Calu3 (cell line): ENCODE data around the gene AMIGO2. TPM values are rescaled to one million over a fixed set of nuclear protein-coding genes. Genes with fewer than 3 reads are reported as not detected.
"Not testable (repeated sequence)": the region's sequence is repeated elsewhere in the genome, so short reads cannot be mapped to it uniquely, and the experiment has no call there.

Source experiments
- BruUV-seq: library from RNA; stranded (reverse); fragments of 400-500 nt; replicated peaks from 2 replicates; lab custom pipeline; 2021; lab: Mats Ljungman, UMichigan
- CTCF ChIA-PET: fragments of 300-600 bp; sonication (Branson Sonifier 250); formaldehyde crosslinking; loops from one replicate; lab custom pipeline; 2022; ENCODE audit warnings: antibody characterized with exemption; lab: Charles Lee
- DNase-seq: peaks from one replicate; pipeline ENCODE4 v3.0.0; 2022
- H3K27ac Mint-ChIP-seq: one replicate; pipeline ENCODE4 v1.8.0; 2022; ENCODE audit warnings: mixed read lengths; ENCODE audit not compliant: unreplicated experiment
- H3K27me3 Mint-ChIP-seq: one replicate; pipeline ENCODE4 v1.8.0; 2022; ENCODE audit warnings: mixed read lengths; ENCODE audit not compliant: unreplicated experiment
- H3K36me3 Mint-ChIP-seq: one replicate; pipeline ENCODE4 v1.8.0; 2022; ENCODE audit warnings: mild to moderate bottlenecking, moderate library complexity, mixed read lengths; ENCODE audit not compliant: insufficient read depth, unreplicated experiment
- H3K4me1 Mint-ChIP-seq: one replicate; pipeline ENCODE4 v1.8.0; 2022; ENCODE audit warnings: mild to moderate bottlenecking, low read depth, mixed read lengths; ENCODE audit not compliant: unreplicated experiment
- H3K4me3 Mint-ChIP-seq: one replicate; pipeline ENCODE4 v1.8.0; 2022; ENCODE audit warnings: mild to moderate bottlenecking, low read depth, moderate library complexity, mixed read lengths; ENCODE audit not compliant: unreplicated experiment
- H3K9me3 Mint-ChIP-seq: one replicate; pipeline ENCODE4 v1.8.0; 2022; ENCODE audit warnings: low read depth, mixed read lengths; ENCODE audit not compliant: unreplicated experiment
- intact Hi-C: fragments of 100-400 bp; cut with micrococcal nuclease; formaldehyde crosslinking; loops from one replicate; pipeline ENCODE4 v1.10.0; 2022; ENCODE audit not compliant: unreplicated experiment
- total RNA-seq: library from RNA; stranded (reverse); gene quantifications from 2 replicates; pipeline ENCODE4 v1.2.3, GENCODE V29; 2022
- TF ChIP-seq, protein P1 (sequence below): fragments of 200-600 bp; IDR thresholded peaks from one replicate; pipeline ENCODE4 v1.8.0; 2022; ENCODE audit warnings: antibody characterized with exemption; ENCODE audit not compliant: unreplicated experiment

The AMIGO2 gene
- total RNA-seq, 1 experiment from 2014 or later, result 66.2 TPM

DNA sequence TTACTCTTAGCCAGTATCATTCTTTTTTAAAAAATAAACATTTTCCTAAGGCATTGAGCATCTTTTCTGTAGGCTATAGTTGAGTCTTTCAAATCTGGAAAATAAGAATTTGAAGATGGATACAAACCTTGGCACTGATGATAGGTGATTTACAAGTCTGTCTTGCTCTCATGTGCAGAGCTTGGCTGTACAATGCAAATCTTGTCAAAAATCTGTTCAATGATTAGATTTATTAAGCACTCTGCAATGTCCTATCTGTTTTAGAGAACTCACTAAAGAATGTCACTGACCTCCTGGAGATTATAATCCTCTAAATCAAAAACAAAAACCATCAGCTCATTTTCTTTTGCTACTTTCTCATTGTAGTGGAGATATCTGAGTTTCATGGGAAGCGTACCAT lies 42.8 kb upstream of the AMIGO2 start:
- DNase-seq, result no peak
- Mint-ChIP-seq H3K4me1 (no peaks in the 10 kb centered on the region), H3K27me3 (no peaks in the 10 kb centered on the region), H3K9me3 (no peaks in the 10 kb centered on the region), H3K27ac (no peak overlapping the region), H3K4me3 (no peak overlapping the region), H3K36me3 (no peaks in the 10 kb centered on the region)
- intact Hi-C loops, result no loop called here
- no TSS peak for BruUV-seq
- TF ChIP-seq, protein P1, sequence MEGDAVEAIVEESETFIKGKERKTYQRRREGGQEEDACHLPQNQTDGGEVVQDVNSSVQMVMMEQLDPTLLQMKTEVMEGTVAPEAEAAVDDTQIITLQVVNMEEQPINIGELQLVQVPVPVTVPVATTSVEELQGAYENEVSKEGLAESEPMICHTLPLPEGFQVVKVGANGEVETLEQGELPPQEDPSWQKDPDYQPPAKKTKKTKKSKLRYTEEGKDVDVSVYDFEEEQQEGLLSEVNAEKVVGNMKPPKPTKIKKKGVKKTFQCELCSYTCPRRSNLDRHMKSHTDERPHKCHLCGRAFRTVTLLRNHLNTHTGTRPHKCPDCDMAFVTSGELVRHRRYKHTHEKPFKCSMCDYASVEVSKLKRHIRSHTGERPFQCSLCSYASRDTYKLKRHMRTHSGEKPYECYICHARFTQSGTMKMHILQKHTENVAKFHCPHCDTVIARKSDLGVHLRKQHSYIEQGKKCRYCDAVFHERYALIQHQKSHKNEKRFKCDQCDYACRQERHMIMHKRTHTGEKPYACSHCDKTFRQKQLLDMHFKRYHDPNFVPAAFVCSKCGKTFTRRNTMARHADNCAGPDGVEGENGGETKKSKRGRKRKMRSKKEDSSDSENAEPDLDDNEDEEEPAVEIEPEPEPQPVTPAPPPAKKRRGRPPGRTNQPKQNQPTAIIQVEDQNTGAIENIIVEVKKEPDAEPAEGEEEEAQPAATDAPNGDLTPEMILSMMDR, result no peak
- CTCF ChIA-PET, result no interaction called here

DNA sequence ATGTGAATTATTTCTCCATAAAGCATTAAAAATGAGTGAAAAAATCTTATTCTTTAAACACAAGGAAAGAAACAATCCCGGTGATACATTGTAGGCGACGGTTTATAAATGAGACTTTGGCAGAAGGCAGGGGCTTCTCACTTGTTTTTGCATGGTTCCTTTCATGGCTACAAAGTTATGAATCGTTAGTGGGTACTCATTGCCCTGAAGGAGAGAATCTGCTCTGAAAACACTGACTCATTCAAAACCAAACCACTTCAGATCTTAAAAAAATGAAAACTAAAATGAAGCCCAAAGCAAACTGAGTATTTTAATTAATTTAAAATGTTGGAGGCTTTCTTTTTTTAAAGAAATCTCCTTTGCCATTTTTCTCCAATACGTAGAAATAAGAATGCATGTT lies 41.4 kb upstream of the AMIGO2 start:
- CTCF ChIA-PET, result interaction anchor here (0.6 to 0.7 kb wide), 2 partner anchors 45 to 566 kb away, joined by 3 to 7 read pairs; no protein-coding TSS in a partner anchor
- BruUV-seq, result no TSS peak
- Mint-ChIP-seq H3K36me3 (no peaks in the 10 kb centered on the region), H3K9me3 (no peaks in the 10 kb centered on the region), H3K27me3 (no peaks in the 10 kb centered on the region), H3K27ac (no peak overlapping the region), H3K4me1 (no peaks in the 10 kb centered on the region), H3K4me3 (no peak overlapping the region)
- intact Hi-C loops, result no loop called here
- TF ChIP-seq, protein P1, result no peak
- no peak for DNase-seq

DNA sequence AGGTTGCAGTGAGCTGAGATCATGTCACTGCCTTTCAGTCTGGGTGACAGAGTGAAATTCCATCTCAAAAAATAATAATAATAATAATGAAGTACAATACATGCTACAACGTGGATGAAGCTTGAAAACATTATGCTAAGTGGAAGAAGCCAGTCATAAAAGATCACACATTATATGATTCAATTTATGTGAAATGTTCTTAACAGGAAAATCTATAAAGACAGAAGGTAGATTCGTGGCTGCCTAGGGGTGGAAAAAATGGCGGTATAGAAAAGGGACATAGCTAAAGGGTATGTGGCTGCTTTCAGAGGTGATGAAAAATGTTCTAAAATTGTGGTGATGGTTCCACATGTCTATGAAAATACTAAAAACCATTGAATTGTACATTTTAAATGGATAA lies 41.0 kb upstream of the AMIGO2 start:
- Mint-ChIP-seq H3K27ac (no peak overlapping the region), H3K27me3 (no peaks in the 10 kb centered on the region), H3K4me1 (no peaks in the 10 kb centered on the region), H3K9me3 (no peaks in the 10 kb centered on the region), H3K4me3 (no peak overlapping the region), H3K36me3 (no peaks in the 10 kb centered on the region)
- intact Hi-C loops, result no loop called here
- no TSS peak for BruUV-seq
- DNase-seq, result no peak
- CTCF ChIA-PET, result interaction anchor here (0.6 kb wide), 1 partner anchor 566 kb away, joined by 3 read pairs; no protein-coding TSS in a partner anchor
- TF ChIP-seq, protein P1, result no peak

DNA sequence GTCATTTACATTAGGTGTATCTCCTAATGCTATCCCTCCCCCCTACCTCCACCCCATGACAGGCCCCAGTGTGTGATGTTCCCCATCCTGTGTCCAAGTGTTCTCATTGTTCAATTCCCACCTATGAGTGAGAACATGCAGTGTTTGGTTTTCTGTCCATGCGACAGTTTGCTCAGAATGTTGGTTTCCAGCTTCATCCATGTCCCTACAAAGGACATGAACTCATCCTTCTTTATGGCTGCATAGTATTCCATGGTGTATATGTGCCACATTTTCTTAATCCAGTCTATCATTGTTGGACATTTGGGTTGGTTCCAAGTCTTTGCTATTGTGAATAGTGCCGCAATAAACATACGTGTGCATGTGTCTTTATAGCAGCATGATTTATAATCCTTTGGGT lies 37.5 kb upstream of the AMIGO2 start:
- H3K4me3 Mint-ChIP-seq, H3K27me3 Mint-ChIP-seq, intact Hi-C loops, CTCF ChIA-PET, H3K4me1 Mint-ChIP-seq, H3K36me3 Mint-ChIP-seq, H3K9me3 Mint-ChIP-seq, BruUV-seq, H3K27ac Mint-ChIP-seq, DNase-seq: not testable (repeated sequence)

DNA sequence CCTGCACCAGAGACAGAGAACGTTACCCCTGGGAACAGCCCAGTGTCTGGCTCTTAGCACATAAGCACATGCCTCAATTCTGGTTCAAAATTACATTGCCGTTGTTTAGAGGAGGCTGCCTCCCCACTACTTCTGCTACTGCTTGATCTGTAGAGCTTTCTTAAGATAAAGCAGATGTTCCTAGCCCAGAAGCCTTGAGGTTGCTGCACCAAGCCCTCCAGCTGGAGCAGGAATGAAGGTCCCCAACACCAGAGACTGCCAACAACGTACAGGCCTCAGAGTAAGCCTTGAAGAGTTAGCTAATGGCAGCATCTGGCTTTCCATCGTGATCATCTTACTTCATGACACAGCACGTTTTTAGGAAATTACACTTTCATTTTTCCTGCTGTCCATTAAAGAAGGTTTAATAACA lies 34.7 kb upstream of the AMIGO2 start:
- no peak for DNase-seq
- H3K27me3 Mint-ChIP-seq, result no peaks in the 10 kb centered on the region
- TF ChIP-seq, protein P1, result no peak
- no peaks in the 10 kb centered on the region for H3K36me3 Mint-ChIP-seq
- no peak overlapping the region for H3K27ac Mint-ChIP-seq
- H3K4me1 Mint-ChIP-seq, result no peaks in the 10 kb centered on the region
- H3K9me3 Mint-ChIP-seq, result no peaks in the 10 kb centered on the region
- intact Hi-C loops, result no loop called here
- no TSS peak for BruUV-seq
- CTCF ChIA-PET, result no interaction called here
- H3K4me3 Mint-ChIP-seq, result no peak overlapping the region
